Measurements from ENCODE around the gene RAI14.

DNA sequence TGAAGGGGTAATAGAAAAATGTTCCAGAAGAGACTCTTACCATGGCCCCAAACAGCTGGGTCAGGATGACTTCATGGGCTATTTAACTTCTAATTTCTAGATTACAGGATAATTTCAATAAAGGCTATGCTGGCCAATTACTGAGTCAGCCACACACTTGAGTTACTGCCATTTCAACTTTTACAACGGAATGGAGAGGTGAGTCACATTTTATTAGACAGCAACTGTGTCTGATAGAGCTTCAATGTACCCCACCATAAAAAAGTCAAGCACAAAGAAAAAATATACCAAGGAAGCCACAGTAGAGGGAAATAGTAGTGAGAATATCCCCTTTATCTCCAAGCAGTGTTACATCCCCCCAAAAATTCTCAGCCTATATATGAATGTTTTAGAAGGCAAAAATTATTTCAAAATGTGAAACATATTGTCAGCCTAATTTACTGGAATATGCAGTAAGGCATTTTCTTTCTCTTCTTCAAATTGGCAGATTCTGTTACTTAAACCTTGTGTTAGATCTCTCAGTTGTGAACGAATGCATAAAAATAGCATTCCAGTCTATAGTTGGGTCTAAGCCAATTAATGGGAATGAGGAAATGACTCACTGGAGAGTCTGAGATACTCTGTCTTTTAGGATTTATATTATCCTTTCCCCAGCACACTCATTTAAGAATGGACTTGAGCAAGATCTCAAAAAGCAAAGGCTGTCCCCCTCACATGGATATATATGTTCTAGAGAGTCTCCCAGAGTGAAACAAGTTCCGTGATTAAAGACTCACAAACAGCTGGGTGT lies 47.1 kb upstream of the RAI14 start:
- no peak for TF ChIP-seq EZH2 (IDR thresholded peaks at IDR 0.05; ENCODE audit: borderline replicate concordance, low read depth, low read length, poor library complexity, severe bottlenecking)
- TF ChIP-seq, protein P1, sequence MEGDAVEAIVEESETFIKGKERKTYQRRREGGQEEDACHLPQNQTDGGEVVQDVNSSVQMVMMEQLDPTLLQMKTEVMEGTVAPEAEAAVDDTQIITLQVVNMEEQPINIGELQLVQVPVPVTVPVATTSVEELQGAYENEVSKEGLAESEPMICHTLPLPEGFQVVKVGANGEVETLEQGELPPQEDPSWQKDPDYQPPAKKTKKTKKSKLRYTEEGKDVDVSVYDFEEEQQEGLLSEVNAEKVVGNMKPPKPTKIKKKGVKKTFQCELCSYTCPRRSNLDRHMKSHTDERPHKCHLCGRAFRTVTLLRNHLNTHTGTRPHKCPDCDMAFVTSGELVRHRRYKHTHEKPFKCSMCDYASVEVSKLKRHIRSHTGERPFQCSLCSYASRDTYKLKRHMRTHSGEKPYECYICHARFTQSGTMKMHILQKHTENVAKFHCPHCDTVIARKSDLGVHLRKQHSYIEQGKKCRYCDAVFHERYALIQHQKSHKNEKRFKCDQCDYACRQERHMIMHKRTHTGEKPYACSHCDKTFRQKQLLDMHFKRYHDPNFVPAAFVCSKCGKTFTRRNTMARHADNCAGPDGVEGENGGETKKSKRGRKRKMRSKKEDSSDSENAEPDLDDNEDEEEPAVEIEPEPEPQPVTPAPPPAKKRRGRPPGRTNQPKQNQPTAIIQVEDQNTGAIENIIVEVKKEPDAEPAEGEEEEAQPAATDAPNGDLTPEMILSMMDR (conservative IDR thresholded peaks at IDR 0.05; ENCODE audit: low read depth, low read length) = no peak

Data from A673 (cell line).